RWPE1 (cell line): ENCODE measurements around the gene ANO1.

Source experiments
- CTCF ChIA-PET: fragments of 350-600 bp; sonication (Branson Sonifier 250); formaldehyde crosslinking; extraction: SDS; loops from one replicate; lab custom pipeline; 2021; lab: Yijun Ruan, JAX
- POLR2A ChIA-PET: fragments of 400-600 bp; formaldehyde crosslinking; extraction: SDS; loops from one replicate; lab custom pipeline; 2020; ENCODE audit warnings: antibody characterized with exemption; ENCODE audit not compliant: low non-redundant PET; lab: Yijun Ruan, JAX
- DNase-seq: peaks from one replicate; pipeline ENCODE4 v3.0.0; 2012; ENCODE audit warnings: low spot score
- H3K27ac ChIP-seq: fragments of 450-650 bp; 2 replicates; pipeline ENCODE4 v1.5.1; 2017
- TF ChIP-seq, protein P1 (sequence below): fragments of 450-650 bp; conservative IDR thresholded peaks from 2 replicates; pipeline ENCODE4 v1.5.1; 2017; ENCODE audit warnings: low read depth, mild to moderate bottlenecking

Gene ANO1

DNA sequence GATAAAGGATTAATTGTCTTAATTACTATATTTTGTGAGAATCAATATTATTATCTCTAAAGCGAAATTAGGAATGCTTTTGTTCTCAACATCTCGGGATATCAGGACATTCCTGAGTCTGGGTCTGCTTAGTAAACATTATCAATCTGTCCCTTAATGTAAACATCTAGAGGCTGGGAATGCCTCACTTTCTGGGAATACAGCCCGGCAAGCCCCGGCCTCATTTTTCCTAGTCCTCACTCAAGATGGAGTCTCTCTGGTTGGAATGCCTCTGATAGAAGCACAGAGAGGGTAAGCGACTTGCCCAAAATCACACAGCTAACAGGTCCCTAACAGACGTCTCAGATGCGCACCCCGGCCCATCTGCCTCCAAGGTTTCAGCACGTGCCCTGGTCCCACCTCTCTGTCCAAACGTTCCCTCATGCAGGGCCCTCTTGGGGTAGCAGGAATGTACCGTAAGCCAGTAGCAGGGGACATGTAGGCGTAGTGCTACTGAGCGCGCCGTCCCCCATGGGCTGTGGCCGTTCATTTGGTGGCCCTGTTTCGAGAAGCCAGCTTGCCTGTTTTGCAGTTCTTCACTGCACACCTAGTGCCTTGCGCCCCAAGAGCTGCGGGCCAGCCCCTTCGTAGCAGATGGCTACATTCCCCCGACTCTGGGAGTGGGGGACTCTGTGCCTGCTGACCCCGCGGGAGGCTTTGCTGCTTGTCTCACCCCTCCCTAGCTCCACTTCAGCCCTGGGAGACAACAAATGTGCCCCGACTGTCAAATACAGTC lies 62.8 kb downstream of the ANO1 start:
- TF ChIP-seq, protein P1, sequence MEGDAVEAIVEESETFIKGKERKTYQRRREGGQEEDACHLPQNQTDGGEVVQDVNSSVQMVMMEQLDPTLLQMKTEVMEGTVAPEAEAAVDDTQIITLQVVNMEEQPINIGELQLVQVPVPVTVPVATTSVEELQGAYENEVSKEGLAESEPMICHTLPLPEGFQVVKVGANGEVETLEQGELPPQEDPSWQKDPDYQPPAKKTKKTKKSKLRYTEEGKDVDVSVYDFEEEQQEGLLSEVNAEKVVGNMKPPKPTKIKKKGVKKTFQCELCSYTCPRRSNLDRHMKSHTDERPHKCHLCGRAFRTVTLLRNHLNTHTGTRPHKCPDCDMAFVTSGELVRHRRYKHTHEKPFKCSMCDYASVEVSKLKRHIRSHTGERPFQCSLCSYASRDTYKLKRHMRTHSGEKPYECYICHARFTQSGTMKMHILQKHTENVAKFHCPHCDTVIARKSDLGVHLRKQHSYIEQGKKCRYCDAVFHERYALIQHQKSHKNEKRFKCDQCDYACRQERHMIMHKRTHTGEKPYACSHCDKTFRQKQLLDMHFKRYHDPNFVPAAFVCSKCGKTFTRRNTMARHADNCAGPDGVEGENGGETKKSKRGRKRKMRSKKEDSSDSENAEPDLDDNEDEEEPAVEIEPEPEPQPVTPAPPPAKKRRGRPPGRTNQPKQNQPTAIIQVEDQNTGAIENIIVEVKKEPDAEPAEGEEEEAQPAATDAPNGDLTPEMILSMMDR: no peak
- POLR2A ChIA-PET: no interaction called here
- no peak overlapping the region for H3K27ac ChIP-seq
- no peak for DNase-seq
- CTCF ChIA-PET: interaction anchor here (0.6 to 1.6 kb wide), 2 partner anchors 15 to 51 kb away, joined by 3 to 6 read pairs; no protein-coding TSS in a partner anchor

DNA sequence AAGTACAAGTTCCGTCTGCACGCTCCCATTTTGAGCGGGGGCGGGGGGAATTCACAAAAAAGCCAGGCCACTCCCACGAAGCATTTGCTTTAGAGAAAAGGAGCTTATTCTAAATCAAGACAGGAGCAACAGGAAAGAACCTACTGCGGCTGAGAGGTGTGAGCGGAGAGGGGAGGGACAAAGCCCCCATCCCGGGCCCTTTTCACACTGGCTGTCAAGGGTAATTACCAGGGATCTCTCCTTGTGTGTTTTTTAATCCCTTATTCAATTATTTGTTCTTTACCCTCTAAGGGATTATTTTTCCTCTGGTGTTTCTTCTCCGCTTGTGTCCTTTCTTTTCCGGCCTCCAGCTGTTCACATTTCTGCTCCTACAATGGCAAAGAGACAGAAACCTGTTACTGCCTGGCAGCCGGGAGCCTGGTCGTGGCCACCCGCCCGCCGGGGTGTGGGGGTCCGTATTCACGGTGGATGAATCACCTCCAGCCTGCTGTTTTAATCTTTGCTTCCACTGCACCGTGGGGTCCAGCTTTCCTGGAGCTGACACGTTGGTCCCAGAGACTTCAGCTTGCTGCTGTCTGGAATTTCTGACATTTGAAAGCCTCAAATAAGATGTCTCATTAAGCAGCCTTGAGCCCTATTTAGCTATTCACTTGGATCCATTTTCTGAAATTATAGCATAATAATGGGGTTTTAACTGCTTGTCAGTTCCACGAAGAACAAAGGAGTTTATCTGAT lies 63.5 kb downstream of the ANO1 start:
- POLR2A ChIA-PET: no interaction called here
- CTCF ChIA-PET: interaction anchor here (0.6 to 1.6 kb wide), 2 partner anchors 14 to 50 kb away, joined by 3 to 6 read pairs; no protein-coding TSS in a partner anchor

DNA sequence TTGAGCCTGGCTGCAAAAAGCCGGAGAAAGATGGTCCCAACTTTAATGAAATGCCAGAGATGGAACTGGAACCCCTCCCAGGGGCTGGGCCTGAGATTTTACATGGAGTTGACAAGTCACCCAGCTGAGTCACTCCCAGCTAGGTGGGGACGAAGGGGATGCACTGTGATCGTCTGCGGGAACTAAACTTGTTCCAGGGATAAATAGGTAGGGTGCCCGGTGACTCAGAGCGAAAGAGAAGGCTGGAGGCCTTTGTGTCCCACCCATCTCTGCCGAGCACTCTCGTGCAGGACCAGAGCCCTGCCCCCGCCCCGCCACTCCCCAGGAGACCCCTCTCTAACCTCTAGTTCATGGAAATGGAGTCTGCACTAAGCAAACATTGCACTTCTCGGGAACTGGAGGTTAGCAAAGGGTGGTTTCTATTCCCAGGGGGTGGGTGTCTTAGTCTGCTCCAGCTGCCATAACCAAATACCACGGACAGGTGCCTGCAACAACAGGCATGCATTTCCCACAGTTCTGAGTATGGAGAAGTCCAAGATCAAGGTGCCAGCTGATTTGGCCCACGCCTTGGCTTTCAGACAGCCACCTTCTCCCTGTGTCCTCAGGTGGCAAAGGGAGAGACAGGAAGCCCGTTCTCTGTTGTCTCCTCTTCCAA lies 64.2 kb downstream of the ANO1 start:
- CTCF ChIA-PET: interaction anchor here (1.5 to 1.6 kb wide), 2 partner anchors 15 to 49 kb away, joined by 6 read pairs; no protein-coding TSS in a partner anchor
- TF ChIP-seq, protein P1: no peak
- POLR2A ChIA-PET: no interaction called here
- peak overlapping the region; percentile 37; the same call in 1 of the 2 replicates for H3K27ac ChIP-seq
- peak; percentile 46 for DNase-seq

More for the DNA sequence above, 63.5 kb downstream of the ANO1 start:
- TF ChIP-seq, protein P1: no peak
- no peak overlapping the region for H3K27ac ChIP-seq
- no peak for DNase-seq

DNA sequence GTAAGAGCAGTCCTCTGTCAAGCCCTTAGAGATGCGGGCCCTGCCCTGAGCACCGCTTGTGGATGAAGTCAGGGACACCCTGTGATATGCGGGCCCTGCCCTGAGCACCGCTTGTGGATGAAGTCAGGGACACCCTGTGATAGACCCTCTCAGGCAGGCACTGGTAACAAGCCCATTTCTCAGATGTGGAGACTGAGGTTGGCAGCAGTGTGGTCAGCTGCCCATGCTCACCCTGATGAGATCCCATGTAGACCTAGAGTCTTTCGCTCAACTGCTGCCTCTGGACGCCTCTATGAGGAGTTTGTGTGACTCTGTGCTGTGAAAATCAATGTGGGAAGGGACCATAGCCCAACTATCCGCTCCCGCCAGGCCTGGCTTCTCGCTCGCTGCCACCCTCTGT lies 66.1 kb downstream of the ANO1 start:
- no peak for DNase-seq
- TF ChIP-seq, protein P1: no peak
- H3K27ac ChIP-seq: no peak overlapping the region
- CTCF ChIA-PET: interaction anchor here (0.5 kb wide), 1 partner anchor 1261 kb away, joined by 3 read pairs; no protein-coding TSS in a partner anchor
- POLR2A ChIA-PET: no interaction called here

DNA sequence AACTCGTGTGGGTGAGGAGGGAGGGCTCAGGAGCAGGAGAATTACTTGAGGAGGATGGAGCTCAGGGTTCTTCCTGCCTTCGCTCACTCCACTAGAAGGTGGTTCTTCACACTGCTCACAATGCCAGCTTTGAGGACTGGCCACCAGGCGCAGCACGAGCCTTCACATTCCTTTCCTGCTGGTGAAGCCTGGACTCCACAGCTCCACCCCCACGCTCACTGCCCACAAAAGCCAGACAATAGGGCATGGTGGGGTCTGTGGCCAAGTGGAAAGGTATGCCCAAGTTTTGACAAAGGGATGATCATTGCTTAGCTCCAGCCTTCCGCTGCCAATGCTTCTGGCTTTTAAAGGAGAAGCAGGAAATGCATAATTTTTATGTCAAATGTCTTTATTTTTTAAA lies 67.0 kb downstream of the ANO1 start:
- POLR2A ChIA-PET: no interaction called here
- DNase-seq: no peak
- CTCF ChIA-PET: interaction anchor here (0.6 kb wide), 1 partner anchor 35 kb away, joined by 3 read pairs; no protein-coding TSS in a partner anchor
- no peak overlapping the region for H3K27ac ChIP-seq
- TF ChIP-seq, protein P1: no peak

DNA sequence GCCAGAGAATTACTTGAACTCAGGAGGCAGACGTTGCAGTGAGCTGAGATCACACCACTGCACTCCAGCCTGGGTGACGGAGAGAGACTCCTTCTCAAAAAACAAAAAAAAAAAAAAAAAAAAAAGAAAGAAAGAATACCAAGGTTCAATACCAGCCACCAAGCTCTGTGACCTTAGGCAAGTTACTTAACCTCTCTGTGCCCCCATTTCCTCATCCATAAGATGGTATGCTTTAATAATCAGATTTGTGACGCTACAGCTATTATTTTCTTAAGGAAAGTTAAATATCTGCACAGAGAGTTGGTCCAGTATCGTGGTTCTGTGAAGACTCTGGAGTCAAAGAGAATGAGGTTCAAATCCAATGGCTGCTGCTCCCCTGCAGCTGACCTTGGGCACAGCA lies 67.7 kb downstream of the ANO1 start:
- no peak overlapping the region for H3K27ac ChIP-seq
- TF ChIP-seq, protein P1: no peak
- ChIA-PET POLR2A (no interaction called here), CTCF (no interaction called here)
- no peak for DNase-seq
